Heart right ventricle (tissue), 16 donors: ENCODE measurements around the gene SLAIN1. TPM values are rescaled to one million over a fixed set of nuclear protein-coding genes. Genes with fewer than 3 reads are reported as not detected.
A peak's percentile ranks its signal among the peaks of the same experiment; 100 is the strongest.

Experiments
- ATAC-seq, 8 donors: fragments of 200-7000 bp; cut with Tn5 transposase; one replicate each; pipeline ENCODE4 v1.9.1; 2020; ENCODE audit warnings: mild to moderate bottlenecking in 8 of 8, moderate library complexity in 8 of 8, moderate number of reproducible peaks in 1 of 8
- DNase-seq, 2 donors: peaks; one replicate each; pipeline ENCODE4 v3.0.0-alpha.2; 2020
- H3K27ac ChIP-seq, 10 donors: fragments of 200-600 bp; sonication (generic) in 2 of 10; one replicate each; pipeline versions ENCODE4 v1.5.0 to v1.8.0; 2020 to 2022; ENCODE audit warnings: mild to moderate bottlenecking in 3 of 10
- H3K27me3 ChIP-seq, 7 donors: fragments of 200-600 bp; one replicate each; pipeline ENCODE4 v1.8.0; 2021 to 2022; ENCODE audit warnings: mild to moderate bottlenecking in 2 of 7
- H3K36me3 ChIP-seq, 9 donors: fragments of 200-600 bp; sonication (generic) in 1 of 9; one replicate each; pipeline versions ENCODE4 v1.5.0 to v1.8.0; 2020 to 2022; ENCODE audit warnings: mild to moderate bottlenecking in 2 of 9
- H3K4me1 ChIP-seq, 9 donors: fragments of 200-600 bp; sonication (generic) in 1 of 9; one replicate each; pipeline versions ENCODE4 v1.5.0 to v1.8.0; 2020 to 2022; ENCODE audit warnings: mild to moderate bottlenecking in 4 of 9
- H3K4me3 ChIP-seq, 10 donors: fragments of 200-600 bp; sonication (generic) in 2 of 10; one replicate each; pipeline versions ENCODE4 v1.5.0 to v1.8.0; 2020 to 2022; ENCODE audit warnings: mild to moderate bottlenecking in 7 of 10, moderate library complexity in 2 of 10
- H3K9me3 ChIP-seq, 11 donors: fragments of 200-600 bp in 10 of 11; sonication (generic) in 2 of 11; one replicate each; pipeline versions ENCODE4 v1.5.0 to v1.8.0; 2013 to 2022; ENCODE audit warnings: mild to moderate bottlenecking in 2 of 11, control low read depth in 1 of 11, moderate library complexity in 1 of 11
- CTCF ChIP-seq, 9 donors: fragments of 200-600 bp; sonication (generic) in 2 of 9; IDR thresholded peaks; one replicate each; pipeline versions ENCODE4 v1.5.0 to v1.8.0; 2021 to 2022; ENCODE audit warnings: antibody characterized with exemption in 9 of 9, mild to moderate bottlenecking in 5 of 9, moderate library complexity in 1 of 9
- WGBS, 2 donors: extraction: QIAGEN DNeasy Blood & Tissue Kit; methylation state at CpG; one replicate each; pipeline ENCODE4 v1.1.7; 2013; ENCODE audit warnings: inconsistent platforms in 1 of 2; 5-methylcytosine and 5-hydroxymethylcytosine counted together
- intact Hi-C, 10 donors: fragments of 100-400 bp; cut with DNase I; formaldehyde crosslinking; loops; one replicate each; pipeline versions ENCODE4 v1.11.1 to v1.14.2; 2022
- polyA plus RNA-seq, 2 donors: library from polyadenylated mRNA; stranded (reverse); fragments of 200-250 nt; gene quantifications; one replicate each; pipeline ENCODE4 v1.2.3, GENCODE V29; 2013
- total RNA-seq, 10 donors: library from RNA; stranded (reverse); fragmentation: NEBNext Ultra II Directional in 3 of 10; extraction: Animal tissue kit (Norgen Biotek cat#: 25700) in 3 of 10; gene quantifications; one replicate each; pipeline versions ENCODE4 v1.2.1 to v1.2.4, GENCODE V29; 2021 to 2023
- donor health status: Arrhythmogenic right ventricular cardiomyopathy.
- donor health status: ischemic (EF 13 %, LVEDD 7.1; RV severe dilation, severe dysfunction).
- donor health status: healthy with polysubstance abuse.
- donor health status: DM: no; HTN: yes; CAD: no.
- donor health status: DM: no; HTN: no; CAD: no.
- donor health status: ischemic (EF 25% LVEDD 6.9; RV normal size, moderate dysfunction).
- donor health status: ischemic (EF 25% LVEDD 5.7; RV mildly dilated, moderate dysfunction).
- donor health status: healthy.
- donor health status: DM: yes; HTN: yes; CAD: no.
- donor health status: Ischemic cardiomyopathy.
- donor health status: ischemic (EF 35%, LVEDD 5.7; RV mildly dilated, moderate dysfunction).
- donor health status: nonischemic (EF 11% LVEDD 7.7; RV severe dilation, severe dysfunction).
- donor health status: DM: yes; HTN: yes; CAD: no.
- donor health status: PGD.
- donor health status: ischemic (EF 29% LVEDD 5.4; RV normal size, mild dysfunction).
- donor health status: nonischemic (EF 23%, LVEDD 6.1; RV moderate dilation, normal function).

SLAIN1 gene
- total and polyA plus RNA-seq, 12 donors = 1.4 to 13.6 (median 7.7) TPM

- intact Hi-C loops = loop anchor here in 2 of 10 donors (5.0 to 10.0 kb wide), 2 partner anchors 346 to 1208 kb away; no protein-coding TSS in a partner anchor
- H3K27me3 ChIP-seq = no peaks in the 10 kb centered on the region
- H3K4me1 ChIP-seq = peaks cover 0 to 9% (median 0%) of the 10 kb centered on the region in 9 donors
- no peak overlapping the region for H3K4me3 ChIP-seq
- no peaks in the 10 kb centered on the region for H3K36me3 ChIP-seq
- WGBS, 2 donors = 44 to 45% methylated on average over 4 of the region's 4 CpGs
- no peak overlapping the region for H3K27ac ChIP-seq
- DNase-seq (no peak), ATAC-seq (no peak)
- no peak for TF ChIP-seq CTCF (IDR thresholded peaks at IDR 0.05)
- no peaks in the 10 kb centered on the region for H3K9me3 ChIP-seq
These were observed 79.2 kb downstream of the SLAIN1 start for GRCh38 chr13:77776704-77777103.

- DNase-seq = peak in 1 of 2 donors; percentile 59
- H3K36me3 ChIP-seq = no peaks in the 10 kb centered on the region
- H3K27ac ChIP-seq = peak overlapping the region in 1 of 10 donors; percentile 34
These were observed 82.2 kb downstream of the SLAIN1 start for GRCh38 chr13:77779552-77780272.

GRCh38 chr13:77781808-77782207, 84.3 kb downstream of the SLAIN1 start:
- Histone ChIP-seq H3K4me1 (peaks cover 0 to 9% (median 0%) of the 10 kb centered on the region in 9 donors), H3K9me3 (no peaks in the 10 kb centered on the region), H3K36me3 (no peaks in the 10 kb centered on the region), H3K4me3 (no peak overlapping the region), H3K27me3 (no peaks in the 10 kb centered on the region), H3K27ac (no peak overlapping the region)
- intact Hi-C loops = loop anchor here in 5 of 10 donors (2.0 to 10.0 kb wide), 3 partner anchors 113 to 339 kb away; partner anchors contain the start of gene EDNRB (in 1 of the 5)
- peak in 5 of 8 donors; percentile 47 to 80 (median 54) for ATAC-seq
- TF ChIP-seq CTCF (IDR thresholded peaks at IDR 0.05) = no peak
- peak in 1 of 2 donors; percentile 21 for DNase-seq

More at GRCh38 chr13:77779552-77780272, 82.2 kb downstream of the SLAIN1 start:
- H3K9me3 ChIP-seq = no peaks in the 10 kb centered on the region
- ATAC-seq = peak in 7 of 8 donors; percentile 41 to 84 (median 67)
- no peak overlapping the region for H3K4me3 ChIP-seq
- peak; percentile 53 to 85 (median 76) for TF ChIP-seq CTCF (IDR thresholded peaks at IDR 0.05)
- no peaks in the 10 kb centered on the region for H3K27me3 ChIP-seq
- intact Hi-C loops = loop anchor here in 9 of 10 donors (1.0 to 10.0 kb wide), 8 partner anchors 115 to 1205 kb away; partner anchors contain the start of gene EDNRB (in 2 of the 9)
- H3K4me1 ChIP-seq = peaks cover 0 to 9% (median 0%) of the 10 kb centered on the region in 9 donors
- WGBS, 2 donors = 23 to 31% methylated on average over 3 of the region's 3 CpGs

GRCh38 chr13:77784515-77784914, 87.0 kb downstream of the SLAIN1 start:
- Histone ChIP-seq H3K4me3 (no peak overlapping the region), H3K9me3 (no peaks in the 10 kb centered on the region), H3K36me3 (no peaks in the 10 kb centered on the region), H3K27ac (no peak overlapping the region), H3K27me3 (no peaks in the 10 kb centered on the region), H3K4me1 (peaks cover 0 to 15% (median 0%) of the 10 kb centered on the region in 9 donors)
- WGBS, 2 donors = 38 to 41% methylated on average over 5 of the region's 5 CpGs
- ATAC-seq (no peak), DNase-seq (no peak)
- TF ChIP-seq CTCF (IDR thresholded peaks at IDR 0.05) = no peak
- intact Hi-C loops = loop anchor here in 3 of 10 donors (10.0 kb wide), 2 partner anchors 110 to 130 kb away; partner anchors contain the start of gene EDNRB (in 1 of the 3)
